Measurements from ENCODE around the gene OR5B2.

- no peak for TF ChIP-seq CTCF (conservative IDR thresholded peaks at IDR 0.05; ENCODE audit: low read depth in 2 of 2)
- no peak for TF ChIP-seq EZH2phosphoT487 (IDR thresholded peaks at IDR 0.05; ENCODE audit: unreplicated experiment)
- TF ChIP-seq POLR2AphosphoS5 (IDR thresholded peaks at IDR 0.05; ENCODE audit: low read depth): no peak
- no peak for TF ChIP-seq EZH2 (IDR thresholded peaks at IDR 0.05; ENCODE audit: low read depth, unreplicated experiment)
These were observed at the start of gene OR5B2 for GRCh38 chr11:58428021-58428420.
